Measurements from ENCODE around the gene CNNM4.
A peak's percentile ranks its signal among the peaks of the same experiment; 100 is the strongest.

Gene CNNM4

DNA sequence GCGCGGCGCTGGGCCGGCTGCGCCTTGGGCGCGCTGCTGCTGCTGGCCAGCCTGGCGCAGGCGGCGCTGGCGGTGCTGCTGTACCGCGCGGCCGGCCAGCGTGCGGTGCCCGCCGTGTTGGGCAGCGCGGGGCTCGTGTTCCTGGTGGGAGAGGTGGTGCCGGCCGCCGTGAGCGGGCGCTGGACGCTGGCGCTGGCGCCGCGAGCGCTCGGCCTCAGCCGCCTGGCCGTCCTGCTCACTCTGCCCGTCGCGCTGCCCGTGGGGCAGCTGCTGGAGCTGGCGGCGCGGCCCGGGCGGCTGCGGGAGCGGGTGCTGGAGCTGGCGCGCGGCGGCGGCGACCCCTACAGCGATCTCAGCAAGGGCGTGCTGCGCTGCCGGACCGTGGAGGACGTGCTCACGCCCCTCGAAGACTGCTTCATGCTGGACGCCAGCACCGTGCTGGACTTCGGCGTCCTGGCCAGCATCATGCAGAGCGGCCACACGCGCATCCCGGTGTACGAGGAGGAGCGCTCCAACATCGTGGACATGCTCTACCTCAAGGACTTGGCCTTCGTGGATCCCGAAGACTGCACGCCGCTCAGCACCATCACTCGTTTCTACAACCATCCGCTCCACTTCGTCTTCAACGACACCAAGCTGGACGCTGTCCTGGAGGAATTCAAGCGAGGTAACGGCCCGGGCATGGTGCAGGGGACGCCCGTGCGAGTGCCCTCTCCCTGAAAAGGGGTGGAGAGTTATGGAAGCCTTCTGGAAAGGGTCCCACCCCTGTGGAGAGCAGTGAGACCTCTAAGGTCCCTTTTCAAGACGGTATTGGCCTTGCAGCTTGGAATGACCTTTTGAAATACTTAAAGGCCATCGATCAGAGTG, 56.4 kb downstream of the CNNM4 start:
- Histone ChIP-seq H3K27ac (ENCODE audit: low read depth, low read length) (no peak overlapping the region), H3K4me1 (ENCODE audit: control insufficient read depth, insufficient read depth, low read length) (peaks cover 13% of the 10 kb centered on the region), H3K9me3 (ENCODE audit: control insufficient read depth, insufficient read depth, low read length) (no peaks in the 10 kb centered on the region), H3K36me3 (ENCODE audit: control insufficient read depth, insufficient read depth, low read length) (peaks cover 20% of the 10 kb centered on the region), H3K4me3 (ENCODE audit: low read depth, low read length) (peak overlapping the region; percentile 88), H3K9ac (ENCODE audit: low read depth, low read length) (peak overlapping the region; percentile 18; the same call in 1 of the 2 replicates), H3K27me3 (ENCODE audit: control insufficient read depth, insufficient read depth, low read length) (no peaks in the 10 kb centered on the region)

- Histone ChIP-seq H3K9me3 (ENCODE audit: control insufficient read depth, insufficient read depth, low read length) (no peaks in the 10 kb centered on the region), H3K27me3 (ENCODE audit: control insufficient read depth, insufficient read depth, low read length) (no peaks in the 10 kb centered on the region), H3K4me3 (ENCODE audit: low read depth, low read length) (peak overlapping the region; percentile 88), H3K36me3 (ENCODE audit: control insufficient read depth, insufficient read depth, low read length) (peaks cover 28% of the 10 kb centered on the region), H3K27ac (ENCODE audit: low read depth, low read length) (no peak overlapping the region), H3K9ac (ENCODE audit: low read depth, low read length) (no peak overlapping the region), H3K4me1 (ENCODE audit: control insufficient read depth, insufficient read depth, low read length) (peaks cover 13% of the 10 kb centered on the region)
Measured at GRCh38 chr2:96817882-96818281, 57.2 kb downstream of the CNNM4 start.

DNA sequence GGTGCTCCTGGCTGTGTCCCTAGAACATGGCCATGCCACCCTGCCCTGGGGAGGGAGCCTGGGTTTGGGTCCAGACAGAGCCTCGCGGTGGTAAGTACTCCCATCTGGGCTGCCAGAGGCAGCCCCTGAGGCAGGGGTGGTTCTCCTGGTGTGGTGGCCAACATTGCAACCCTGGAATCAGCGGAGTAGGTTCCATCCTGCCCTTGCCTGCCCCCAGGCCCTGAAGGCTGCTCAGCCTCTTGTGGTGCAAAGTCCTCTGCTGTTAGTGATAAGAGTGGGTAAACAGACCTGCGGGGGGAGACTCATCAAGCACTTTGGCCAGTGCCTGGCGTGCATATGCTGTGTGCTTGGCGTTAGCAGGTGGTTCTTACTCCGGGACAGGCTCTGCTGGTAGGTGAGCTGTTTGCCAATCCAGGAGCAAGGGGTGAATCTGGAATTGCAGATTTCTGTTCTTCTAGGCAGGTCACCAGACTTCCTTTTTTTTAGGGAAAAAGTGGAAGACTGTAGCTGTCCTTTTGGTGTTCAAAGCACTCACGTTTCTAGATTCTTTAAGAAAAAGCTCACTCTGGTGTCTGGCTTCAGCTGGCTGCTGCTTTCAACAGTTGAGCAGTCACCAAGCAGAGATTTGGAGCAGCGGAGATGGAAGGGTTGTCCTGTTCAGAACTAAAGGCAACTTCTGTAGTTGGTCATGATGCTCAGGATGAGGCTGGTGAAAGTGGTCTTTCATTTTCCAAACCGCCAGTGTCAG, 58.6 kb downstream of the CNNM4 start:
- no peaks in the 10 kb centered on the region for H3K27me3 ChIP-seq (ENCODE audit: control insufficient read depth, insufficient read depth, low read length)
- H3K4me1 ChIP-seq (ENCODE audit: control insufficient read depth, insufficient read depth, low read length): peaks cover 13% of the 10 kb centered on the region
- no peak overlapping the region for H3K27ac ChIP-seq (ENCODE audit: low read depth, low read length)
- no peaks in the 10 kb centered on the region for H3K9me3 ChIP-seq (ENCODE audit: control insufficient read depth, insufficient read depth, low read length)
- H3K4me3 ChIP-seq (ENCODE audit: low read depth, low read length): no peak overlapping the region
- peaks cover 39% of the 10 kb centered on the region for H3K36me3 ChIP-seq (ENCODE audit: control insufficient read depth, insufficient read depth, low read length)
- no peak overlapping the region for H3K9ac ChIP-seq (ENCODE audit: low read depth, low read length)

DNA sequence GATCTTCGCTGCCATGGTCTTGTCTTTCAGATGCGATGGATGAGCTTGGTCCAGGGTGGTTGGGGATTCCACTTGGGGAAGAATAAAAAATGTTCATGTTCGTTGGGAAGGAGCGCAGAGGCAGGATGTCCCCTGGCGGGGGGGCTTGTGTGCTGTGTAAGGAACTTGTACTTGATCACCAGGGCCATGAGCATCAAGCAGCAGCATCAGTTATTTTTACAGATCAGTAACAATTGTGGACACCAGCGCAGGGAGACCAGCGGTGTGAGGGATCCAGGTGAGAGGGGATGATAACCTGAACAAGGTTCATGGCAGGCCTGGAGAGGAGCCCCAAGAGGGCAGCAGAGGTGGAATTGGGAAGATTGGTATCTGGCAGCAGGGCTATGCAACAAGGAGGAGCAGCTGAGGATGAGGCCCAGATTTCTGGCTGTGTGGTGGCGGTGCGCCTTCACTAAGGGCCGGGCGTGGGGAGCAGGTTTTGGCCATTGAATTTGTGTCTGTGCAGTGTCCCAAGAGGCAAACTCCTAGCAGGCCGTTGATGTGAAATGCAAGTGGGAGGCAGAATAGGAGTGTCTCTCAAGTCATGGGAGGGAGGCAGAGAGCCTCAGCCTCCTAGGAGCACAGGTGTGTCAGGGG, 59.3 kb downstream of the CNNM4 start:
- Histone ChIP-seq H3K27me3 (ENCODE audit: control insufficient read depth, insufficient read depth, low read length) (no peaks in the 10 kb centered on the region), H3K4me1 (ENCODE audit: control insufficient read depth, insufficient read depth, low read length) (peaks cover 13% of the 10 kb centered on the region), H3K36me3 (ENCODE audit: control insufficient read depth, insufficient read depth, low read length) (peaks cover 46% of the 10 kb centered on the region), H3K27ac (ENCODE audit: low read depth, low read length) (no peak overlapping the region), H3K4me3 (ENCODE audit: low read depth, low read length) (no peak overlapping the region), H3K9me3 (ENCODE audit: control insufficient read depth, insufficient read depth, low read length) (no peaks in the 10 kb centered on the region), H3K9ac (ENCODE audit: low read depth, low read length) (no peak overlapping the region)

DNA sequence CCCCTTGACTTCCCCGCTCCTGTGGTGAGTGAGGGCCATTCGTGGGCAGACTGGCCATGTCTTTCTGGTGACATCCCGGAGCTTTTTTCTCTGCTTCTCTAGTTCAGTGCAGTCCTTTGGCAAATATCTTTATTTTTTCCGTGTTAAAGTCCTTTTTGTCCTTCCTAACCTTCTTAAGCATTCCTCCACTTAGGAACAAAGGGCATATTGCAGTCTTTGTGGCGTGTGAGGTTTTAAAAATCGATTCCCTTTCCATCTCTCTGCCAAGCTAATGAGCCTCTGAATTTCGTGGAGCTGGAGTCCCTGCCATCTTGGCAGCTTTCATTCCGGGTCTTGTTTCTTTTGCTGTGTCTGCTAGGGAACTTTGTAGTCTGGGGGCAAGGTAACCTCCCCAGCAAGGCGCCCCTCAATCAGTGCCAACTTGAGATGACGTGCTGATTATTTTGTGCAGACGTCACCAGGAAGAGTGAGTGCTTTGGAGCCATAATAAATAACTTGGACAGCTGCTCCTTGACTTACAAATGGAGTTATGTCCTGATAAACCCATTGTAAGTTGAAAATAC, 60.5 kb downstream of the CNNM4 start:
- Histone ChIP-seq H3K27ac (ENCODE audit: low read depth, low read length) (no peak overlapping the region), H3K9ac (ENCODE audit: low read depth, low read length) (no peak overlapping the region), H3K36me3 (ENCODE audit: control insufficient read depth, insufficient read depth, low read length) (peaks cover 58% of the 10 kb centered on the region), H3K4me1 (ENCODE audit: control insufficient read depth, insufficient read depth, low read length) (peaks cover 13% of the 10 kb centered on the region), H3K27me3 (ENCODE audit: control insufficient read depth, insufficient read depth, low read length) (no peaks in the 10 kb centered on the region), H3K9me3 (ENCODE audit: control insufficient read depth, insufficient read depth, low read length) (no peaks in the 10 kb centered on the region), H3K4me3 (ENCODE audit: low read depth, low read length) (no peak overlapping the region)

DNA sequence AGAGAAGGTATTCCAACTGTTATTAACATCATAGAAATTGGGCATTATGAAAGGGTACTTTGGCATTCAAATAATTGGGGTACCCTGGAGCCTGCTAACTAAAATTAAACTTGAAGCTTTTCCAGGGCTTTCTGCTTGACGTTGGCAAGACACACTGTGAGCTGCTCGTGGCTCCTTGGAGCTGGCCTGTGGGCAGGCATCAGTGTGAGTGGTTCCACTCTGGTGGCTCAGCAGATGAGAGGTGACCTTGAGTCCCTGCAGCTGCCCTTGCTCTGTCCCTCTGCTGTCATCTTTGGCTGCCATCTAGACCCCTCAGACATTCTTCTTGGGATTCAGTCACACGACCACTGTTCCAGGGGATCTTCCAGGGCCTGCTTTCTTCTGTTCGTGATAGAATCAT, 62.1 kb downstream of the CNNM4 start:
- no peaks in the 10 kb centered on the region for H3K9me3 ChIP-seq (ENCODE audit: control insufficient read depth, insufficient read depth, low read length)
- H3K4me1 ChIP-seq (ENCODE audit: control insufficient read depth, insufficient read depth, low read length): peaks cover 9% of the 10 kb centered on the region
- H3K27ac ChIP-seq (ENCODE audit: low read depth, low read length): no peak overlapping the region
- H3K36me3 ChIP-seq (ENCODE audit: control insufficient read depth, insufficient read depth, low read length): peaks cover 70% of the 10 kb centered on the region
- H3K4me3 ChIP-seq (ENCODE audit: low read depth, low read length): no peak overlapping the region
- H3K9ac ChIP-seq (ENCODE audit: low read depth, low read length): no peak overlapping the region
- no peaks in the 10 kb centered on the region for H3K27me3 ChIP-seq (ENCODE audit: control insufficient read depth, insufficient read depth, low read length)

DNA sequence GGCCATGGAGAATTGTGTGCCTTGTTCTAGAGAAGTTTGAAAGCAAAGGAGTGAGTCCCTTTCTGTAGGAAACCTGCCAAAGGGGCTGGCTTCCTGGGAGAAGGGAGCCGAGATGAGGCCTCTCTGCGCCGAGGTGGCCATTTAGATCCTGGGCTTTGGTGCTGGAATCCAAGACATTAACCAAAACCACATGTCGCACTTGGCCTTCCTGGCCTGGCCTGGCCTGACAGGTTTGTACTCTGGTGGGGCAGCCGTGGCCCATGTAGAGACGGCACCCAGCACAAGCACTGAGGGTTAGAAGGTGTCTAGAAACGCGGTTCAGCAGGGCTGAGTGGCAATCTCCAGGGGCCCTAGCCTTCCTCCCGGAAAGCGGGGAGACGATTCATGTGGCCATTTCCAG, 62.5 kb downstream of the CNNM4 start:
- Histone ChIP-seq H3K4me1 (ENCODE audit: control insufficient read depth, insufficient read depth, low read length) (peaks cover 6% of the 10 kb centered on the region; the same call in 1 of the 2 replicates), H3K4me3 (ENCODE audit: low read depth, low read length) (no peak overlapping the region), H3K27ac (ENCODE audit: low read depth, low read length) (no peak overlapping the region), H3K36me3 (ENCODE audit: control insufficient read depth, insufficient read depth, low read length) (peaks cover 71% of the 10 kb centered on the region), H3K27me3 (ENCODE audit: control insufficient read depth, insufficient read depth, low read length) (no peaks in the 10 kb centered on the region), H3K9ac (ENCODE audit: low read depth, low read length) (no peak overlapping the region), H3K9me3 (ENCODE audit: control insufficient read depth, insufficient read depth, low read length) (no peaks in the 10 kb centered on the region)

DNA sequence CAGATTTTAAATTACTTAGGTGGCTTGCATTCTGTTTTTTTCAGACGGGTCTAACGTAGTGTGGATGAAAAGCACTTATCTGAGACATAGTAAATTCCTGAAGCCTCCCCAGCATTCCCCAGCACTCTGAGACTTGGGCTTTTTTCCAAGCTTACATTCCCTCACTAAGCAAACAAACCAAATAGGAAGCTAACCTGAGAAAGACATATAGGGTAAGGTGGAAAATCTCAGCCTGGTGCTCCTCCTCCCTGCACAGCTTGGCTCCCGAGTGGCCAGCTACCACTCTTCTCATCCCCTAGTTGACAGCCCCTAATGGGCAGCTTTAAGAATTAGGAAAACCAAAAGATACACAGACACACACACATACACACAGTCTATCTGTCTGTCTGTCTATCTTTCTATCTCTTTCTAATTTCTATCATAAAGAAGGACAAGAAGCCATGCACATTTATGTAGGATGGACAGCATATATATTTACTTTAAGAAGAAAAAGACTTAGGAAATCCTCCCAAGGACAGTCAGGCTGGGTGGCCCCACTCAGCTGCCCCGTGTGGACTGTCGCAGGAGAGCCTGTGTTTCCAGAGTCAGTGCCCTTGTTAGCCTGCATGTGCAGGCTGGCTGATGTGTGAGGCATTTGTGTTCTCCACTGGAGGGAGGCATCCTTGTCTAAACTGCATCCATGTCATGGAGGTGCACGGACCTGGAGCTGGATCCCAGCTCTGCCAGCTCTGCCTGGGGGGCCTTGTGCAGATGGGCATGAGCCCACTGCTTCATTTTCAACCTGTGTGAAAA, 63.6 kb downstream of the CNNM4 start:
- Histone ChIP-seq H3K36me3 (ENCODE audit: control insufficient read depth, insufficient read depth, low read length) (peaks cover 75% of the 10 kb centered on the region), H3K9ac (ENCODE audit: low read depth, low read length) (no peak overlapping the region), H3K27me3 (ENCODE audit: control insufficient read depth, insufficient read depth, low read length) (no peaks in the 10 kb centered on the region), H3K4me1 (ENCODE audit: control insufficient read depth, insufficient read depth, low read length) (peaks cover 6% of the 10 kb centered on the region; the same call in 1 of the 2 replicates), H3K27ac (ENCODE audit: low read depth, low read length) (no peak overlapping the region), H3K9me3 (ENCODE audit: control insufficient read depth, insufficient read depth, low read length) (no peaks in the 10 kb centered on the region), H3K4me3 (ENCODE audit: low read depth, low read length) (no peak overlapping the region)

DNA sequence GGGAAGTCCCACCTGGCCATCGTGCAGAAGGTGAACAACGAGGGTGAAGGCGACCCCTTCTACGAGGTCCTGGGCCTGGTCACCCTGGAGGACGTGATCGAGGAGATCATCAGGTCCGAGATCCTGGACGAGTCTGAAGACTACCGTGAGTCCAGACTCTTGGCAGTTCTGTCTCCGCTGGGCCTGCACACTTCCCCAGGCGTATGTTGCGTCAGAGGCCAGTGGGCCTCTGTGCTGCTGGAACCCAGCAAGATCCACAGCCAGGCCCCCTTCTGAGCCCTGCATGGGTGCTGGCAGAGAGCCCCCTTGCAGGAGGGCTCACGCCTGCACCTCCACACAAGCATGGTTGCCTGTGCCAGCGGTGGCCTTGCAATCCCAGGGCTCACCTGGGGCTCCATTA, 64.4 kb downstream of the CNNM4 start:
- Histone ChIP-seq H3K9me3 (ENCODE audit: control insufficient read depth, insufficient read depth, low read length) (no peaks in the 10 kb centered on the region), H3K4me3 (ENCODE audit: low read depth, low read length) (no peak overlapping the region), H3K9ac (ENCODE audit: low read depth, low read length) (no peak overlapping the region), H3K4me1 (ENCODE audit: control insufficient read depth, insufficient read depth, low read length) (peaks cover 6% of the 10 kb centered on the region; the same call in 1 of the 2 replicates), H3K27ac (ENCODE audit: low read depth, low read length) (no peak overlapping the region), H3K27me3 (ENCODE audit: control insufficient read depth, insufficient read depth, low read length) (no peaks in the 10 kb centered on the region), H3K36me3 (ENCODE audit: control insufficient read depth, insufficient read depth, low read length) (peaks cover 76% of the 10 kb centered on the region)

DNA sequence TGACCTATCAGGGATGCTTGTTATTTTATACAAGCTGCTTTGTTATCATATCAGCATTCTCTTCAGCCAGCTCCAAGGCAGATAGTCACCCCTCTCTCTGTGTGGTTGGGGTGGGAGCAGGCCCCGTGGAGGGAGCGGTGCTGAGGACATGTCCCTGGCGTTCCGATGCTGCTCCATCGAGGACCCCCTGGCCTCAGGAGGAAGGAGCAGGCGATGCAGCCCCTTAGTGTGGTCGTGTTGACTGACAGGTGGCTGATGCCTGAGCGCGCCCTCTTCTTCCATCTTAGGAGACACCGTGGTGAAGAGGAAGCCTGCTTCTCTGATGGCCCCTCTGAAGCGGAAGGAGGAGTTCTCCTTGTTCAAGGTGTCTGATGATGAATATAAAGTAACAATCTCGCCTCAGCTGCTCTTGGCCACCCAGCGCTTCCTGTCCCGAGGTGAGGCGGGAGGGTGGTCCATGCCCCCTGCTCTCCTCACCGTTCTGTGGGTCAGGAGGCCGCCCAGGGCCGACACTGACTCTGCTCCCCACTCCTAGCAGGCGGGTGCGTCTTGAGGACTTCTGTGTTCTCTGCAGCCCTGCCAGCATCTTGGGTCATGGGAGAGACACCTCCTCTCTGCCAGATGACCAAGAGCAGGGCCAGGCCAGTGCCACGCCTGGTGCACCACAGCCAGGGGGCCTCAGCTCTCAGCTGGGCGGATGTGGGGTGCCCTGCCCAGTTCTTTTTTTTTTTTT, 66.0 kb downstream of the CNNM4 start:
- H3K4me1 ChIP-seq (ENCODE audit: control insufficient read depth, insufficient read depth, low read length): no peaks in the 10 kb centered on the region
- peaks cover 89% of the 10 kb centered on the region for H3K36me3 ChIP-seq (ENCODE audit: control insufficient read depth, insufficient read depth, low read length)
- no peak overlapping the region for H3K27ac ChIP-seq (ENCODE audit: low read depth, low read length)
- no peaks in the 10 kb centered on the region for H3K9me3 ChIP-seq (ENCODE audit: control insufficient read depth, insufficient read depth, low read length)
- H3K27me3 ChIP-seq (ENCODE audit: control insufficient read depth, insufficient read depth, low read length): no peaks in the 10 kb centered on the region
- no peak overlapping the region for H3K4me3 ChIP-seq (ENCODE audit: low read depth, low read length)
- no peak overlapping the region for H3K9ac ChIP-seq (ENCODE audit: low read depth, low read length)

Measured in HUES48 (cell line).